ENCODE measurements around the gene DDX42. TPM values are rescaled to one million over a fixed set of nuclear protein-coding genes. Genes with fewer than 3 reads are reported as not detected.

DDX42 gene
- total and polyA plus RNA-seq, 2 of the 13 experiments (the other 11 are each of a cell fraction or from before 2014, with no cell fraction given) = 87.2 to 92.9 TPM

GRCh38 chr17:63842540-63843386 lies 68.8 kb downstream of the DDX42 start, which contains the start of gene SMARCD2 (continued):
- TF ChIP-seq GMEB1 (CRISPR knock-in tag; IDR thresholded peaks at IDR 0.05; ENCODE audit: borderline replicate concordance) (peak; percentile 94), KDM3A (CRISPR knock-in tag; IDR thresholded peaks at IDR 0.05; ENCODE audit: low read depth) (peak; percentile 99), BATF2 (CRISPR knock-in tag; IDR thresholded peaks at IDR 0.05) (peak; percentile 96), CTCF (CRISPR knock-in tag; IDR thresholded peaks at IDR 0.05) (peak; percentile 41), GABPB1 (CRISPR knock-in tag; IDR thresholded peaks at IDR 0.05) (peak; percentile 95), ZBTB10 (CRISPR knock-in tag; IDR thresholded peaks at IDR 0.05; ENCODE audit: borderline replicate concordance) (peak; percentile 88), ZNF354B (CRISPR knock-in tag; IDR thresholded peaks at IDR 0.05) (peak; percentile 93; the same call in 1 of the 2 replicates), ZFX (CRISPR knock-in tag; IDR thresholded peaks at IDR 0.05; ENCODE audit: low read depth) (peak; percentile 84), HNF1A (IDR thresholded peaks at IDR 0.05; ENCODE audit: low read depth) (peak; percentile 62), HNF1A (CRISPR knock-in tag; IDR thresholded peaks at IDR 0.05; ENCODE audit: borderline replicate concordance) (peak; percentile 92), ARID3A (IDR thresholded peaks at IDR 0.05; ENCODE audit: low read depth, low read length) (peak; percentile 100), AHR (CRISPR knock-in tag; IDR thresholded peaks at IDR 0.05) (peak; percentile 28)
